ENCODE results near the gene VILL.
A peak's percentile ranks its signal among the peaks of the same experiment; 100 is the strongest.

Gene VILL

DNA sequence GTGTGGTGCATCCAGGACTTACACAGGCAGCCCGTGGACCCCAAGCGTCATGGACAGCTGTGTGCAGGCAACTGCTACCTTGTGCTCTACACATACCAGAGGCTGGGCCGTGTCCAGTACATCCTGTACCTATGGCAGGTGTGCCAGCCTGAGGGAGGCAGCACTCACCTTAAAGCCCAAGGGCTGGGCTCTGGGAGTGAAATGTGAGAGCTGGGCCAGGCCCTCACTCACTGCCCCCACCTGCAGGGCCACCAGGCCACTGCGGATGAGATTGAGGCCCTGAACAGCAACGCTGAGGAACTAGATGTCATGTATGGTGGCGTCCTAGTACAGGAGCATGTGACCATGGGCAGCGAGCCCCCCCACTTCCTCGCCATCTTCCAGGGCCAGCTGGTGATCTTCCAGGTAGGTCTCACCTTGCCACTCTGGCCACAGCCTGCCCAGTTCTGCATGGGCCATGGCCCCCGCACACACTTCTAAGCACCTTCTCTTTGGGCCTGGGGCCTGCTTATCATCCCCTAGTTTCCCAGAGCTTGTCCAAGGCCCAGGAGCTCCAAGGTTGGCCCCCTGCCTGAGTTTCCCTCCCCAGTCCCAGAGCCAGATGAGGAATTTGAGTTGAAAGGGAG, 11.0 kb downstream of the VILL start:
- DNase-seq: peak in 1 of 4 experiments; percentile 32

DNA sequence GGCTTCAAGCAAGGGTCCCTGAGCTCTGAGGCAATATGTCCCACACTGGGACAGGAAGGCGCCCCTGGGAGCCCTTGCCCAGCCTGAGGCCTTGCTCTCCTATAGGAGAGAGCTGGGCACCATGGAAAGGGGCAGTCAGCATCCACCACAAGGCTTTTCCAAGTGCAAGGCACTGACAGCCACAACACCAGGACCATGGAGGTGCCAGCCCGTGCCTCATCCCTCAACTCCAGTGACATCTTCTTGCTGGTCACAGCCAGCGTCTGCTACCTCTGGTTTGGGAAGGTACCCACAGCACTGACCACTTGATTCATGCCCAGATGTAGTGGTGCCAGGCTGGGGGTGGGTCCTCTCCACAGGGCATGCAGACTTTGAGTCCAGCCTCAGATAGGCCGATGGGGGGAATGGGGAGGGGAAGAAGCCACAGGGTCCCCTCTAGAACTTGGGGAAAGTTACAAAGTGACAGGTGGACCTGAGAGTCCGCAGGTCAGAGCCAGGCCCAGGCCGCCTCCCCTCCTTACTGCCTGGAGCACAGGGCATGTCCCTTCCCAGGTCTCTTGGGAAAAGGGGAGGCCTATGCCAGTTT, 11.8 kb downstream of the VILL start:
- no peak for DNase-seq

DNA sequence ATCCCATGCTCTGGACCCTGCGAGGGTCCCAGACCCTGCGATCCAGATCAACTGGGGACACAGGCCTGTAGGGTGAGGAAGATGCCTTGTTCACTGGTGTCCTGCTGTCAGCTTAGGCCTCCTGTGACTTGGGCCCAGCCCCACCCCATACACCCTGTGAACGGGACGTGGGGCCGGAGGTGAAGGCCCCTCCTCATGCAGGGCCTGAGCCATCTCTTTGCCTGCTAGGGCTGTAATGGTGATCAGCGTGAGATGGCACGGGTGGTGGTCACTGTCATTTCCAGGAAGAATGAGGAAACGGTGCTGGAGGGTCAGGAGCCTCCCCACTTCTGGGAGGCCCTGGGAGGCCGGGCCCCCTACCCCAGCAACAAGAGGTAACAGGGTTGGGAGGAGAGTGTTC, 12.4 kb downstream of the VILL start:
- DNase-seq: no peak

DNA sequence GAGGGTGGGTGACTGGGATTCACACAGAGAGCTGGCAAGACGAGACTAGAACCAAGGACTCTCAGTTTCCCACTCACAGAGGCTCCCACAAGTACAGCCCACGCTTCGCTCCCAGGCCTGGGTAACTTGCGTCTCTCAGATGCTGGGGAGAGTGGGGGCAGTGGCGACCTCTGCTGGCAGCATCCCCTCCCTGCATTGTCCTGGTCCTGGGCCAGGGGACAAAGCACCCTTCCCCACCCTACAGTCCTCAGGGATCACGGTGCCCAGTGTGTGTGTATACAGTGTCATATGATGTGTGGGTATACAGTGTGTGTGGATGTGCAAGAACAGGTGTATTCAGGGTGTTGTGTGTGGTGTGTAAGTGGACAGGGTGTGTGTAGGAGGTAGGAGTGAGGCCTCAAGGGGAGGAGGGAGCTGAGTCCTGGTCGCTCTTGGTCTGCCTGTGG, 12.8 kb downstream of the VILL start:
- DNase-seq: peak; percentile 55 to 78 (median 66)

DNA sequence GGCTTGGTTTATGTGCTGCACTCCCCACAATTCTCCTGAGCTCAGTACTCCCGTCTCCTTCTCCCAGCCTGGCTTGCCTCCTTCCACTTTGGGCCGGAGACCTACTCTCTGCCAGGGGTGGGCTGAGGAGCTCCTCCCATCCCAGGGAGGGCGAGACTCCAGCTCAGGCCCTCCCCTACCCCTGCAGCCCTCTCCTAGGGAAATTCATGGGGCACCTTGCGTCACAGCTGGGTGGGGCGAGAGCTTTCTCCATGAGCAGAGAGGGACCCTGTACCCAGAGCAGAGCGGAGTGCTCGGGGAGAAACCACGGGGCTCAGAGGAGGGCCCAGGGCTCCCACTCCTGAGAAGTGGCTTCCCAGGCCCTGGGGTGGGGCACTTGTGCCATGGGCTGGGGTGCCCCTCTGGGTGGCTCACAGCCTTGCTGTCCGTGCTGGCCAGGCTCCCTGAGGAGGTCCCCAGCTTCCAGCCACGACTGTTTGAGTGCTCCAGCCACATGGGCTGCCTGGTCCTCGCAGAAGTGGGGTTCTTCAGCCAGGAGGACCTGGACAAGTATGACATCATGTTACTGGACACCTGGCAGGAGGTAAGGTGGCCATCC, 13.3 kb downstream of the VILL start:
- no peak for DNase-seq

DNA sequence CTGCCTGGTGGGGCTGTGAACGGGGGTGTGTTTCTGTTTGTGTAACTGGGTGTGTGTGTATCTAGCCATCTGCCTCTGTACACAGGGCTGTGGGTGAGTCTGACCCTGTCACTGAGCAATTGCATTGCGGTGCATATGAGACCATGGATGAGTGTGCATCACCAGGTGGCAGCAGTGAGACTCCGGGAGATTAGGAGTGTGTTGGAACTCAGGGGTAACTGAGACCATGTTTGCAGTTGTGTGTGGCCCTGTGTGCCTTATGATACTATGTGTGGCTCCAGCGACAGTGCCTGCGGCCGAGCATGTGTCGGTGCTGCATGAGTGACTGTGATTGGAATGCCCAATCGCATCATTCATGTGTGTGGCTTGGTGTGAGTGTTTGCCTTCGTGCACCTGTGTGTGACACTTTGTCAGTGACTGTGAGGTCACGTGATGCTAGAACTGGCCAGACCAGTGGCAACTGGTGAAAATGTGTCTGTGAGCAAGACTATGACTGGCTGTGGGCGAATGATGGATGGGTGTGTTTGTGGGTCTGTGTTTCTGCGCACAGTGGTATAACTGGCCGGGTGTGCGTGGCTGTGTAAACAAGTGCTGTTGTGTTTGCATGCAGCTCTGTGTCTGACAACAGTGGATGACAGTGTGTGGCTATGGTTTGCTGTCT, 14.0 kb downstream of the VILL start:
- peak; percentile 61 to 80 (median 71) for DNase-seq

DNA sequence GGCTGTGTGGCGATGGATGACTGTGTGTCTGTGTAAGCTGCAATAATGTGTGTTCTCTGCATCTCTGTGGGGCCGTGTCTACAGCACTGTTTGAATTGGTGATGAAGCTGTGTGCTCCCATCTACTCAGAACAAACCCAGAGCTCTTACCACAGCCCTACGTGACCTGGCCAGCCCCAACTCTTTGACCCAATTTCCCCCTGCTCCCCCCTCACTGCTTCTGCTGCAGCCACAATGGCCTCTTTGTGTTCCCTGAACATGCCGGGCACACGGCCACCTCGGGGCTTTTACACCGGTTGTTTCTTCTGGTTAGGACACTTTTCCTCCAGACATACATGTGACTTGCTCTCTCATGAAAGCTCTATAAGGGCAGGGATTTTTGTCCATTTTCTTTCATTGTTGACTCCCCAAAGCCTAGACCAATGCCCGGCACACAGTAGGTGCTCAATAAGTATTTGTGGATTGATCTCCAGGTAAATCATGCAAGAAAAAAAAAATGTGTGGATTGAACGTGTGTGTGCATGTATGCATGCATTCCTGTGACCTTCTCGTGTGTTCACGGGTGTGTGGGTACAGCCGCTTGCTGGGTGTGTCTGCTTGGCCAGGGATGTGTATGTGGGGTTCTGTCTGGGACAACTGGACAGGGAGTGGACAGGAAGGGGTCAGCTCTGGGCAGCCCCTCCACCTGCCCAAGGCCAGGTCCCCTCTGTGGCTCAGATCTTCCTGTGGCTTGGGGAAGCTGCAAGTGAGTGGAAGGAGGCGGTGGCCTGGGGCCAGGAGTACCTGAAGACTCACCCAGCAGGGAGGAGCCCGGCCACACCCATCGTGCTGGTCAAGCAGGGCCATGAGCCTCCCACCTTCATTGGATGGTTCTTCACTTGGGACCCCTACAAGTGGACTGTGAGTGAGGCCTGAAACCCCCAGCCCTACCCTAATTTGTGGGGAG, 14.8 kb downstream of the VILL start:
- DNase-seq: no peak

DNA sequence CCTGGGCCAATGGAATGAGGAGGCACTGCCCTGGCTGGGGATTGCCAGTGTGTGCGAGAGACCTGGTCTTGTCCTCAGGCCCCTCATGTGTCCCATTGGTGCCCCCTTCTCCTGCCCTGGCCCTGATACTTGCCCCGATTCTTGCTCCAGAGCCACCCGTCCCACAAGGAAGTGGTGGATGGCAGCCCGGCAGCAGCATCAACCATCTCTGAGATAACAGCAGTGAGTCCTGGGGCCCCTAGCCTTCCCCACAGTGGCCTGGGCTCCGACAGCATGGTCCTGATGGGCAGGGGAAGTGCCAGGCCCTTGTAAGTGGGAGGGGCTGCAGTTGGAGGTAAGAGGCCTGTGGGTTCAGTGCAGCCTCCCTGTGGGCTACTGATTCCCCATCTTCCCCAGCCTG, 15.4 kb downstream of the VILL start:
- no peak for DNase-seq

DNA sequence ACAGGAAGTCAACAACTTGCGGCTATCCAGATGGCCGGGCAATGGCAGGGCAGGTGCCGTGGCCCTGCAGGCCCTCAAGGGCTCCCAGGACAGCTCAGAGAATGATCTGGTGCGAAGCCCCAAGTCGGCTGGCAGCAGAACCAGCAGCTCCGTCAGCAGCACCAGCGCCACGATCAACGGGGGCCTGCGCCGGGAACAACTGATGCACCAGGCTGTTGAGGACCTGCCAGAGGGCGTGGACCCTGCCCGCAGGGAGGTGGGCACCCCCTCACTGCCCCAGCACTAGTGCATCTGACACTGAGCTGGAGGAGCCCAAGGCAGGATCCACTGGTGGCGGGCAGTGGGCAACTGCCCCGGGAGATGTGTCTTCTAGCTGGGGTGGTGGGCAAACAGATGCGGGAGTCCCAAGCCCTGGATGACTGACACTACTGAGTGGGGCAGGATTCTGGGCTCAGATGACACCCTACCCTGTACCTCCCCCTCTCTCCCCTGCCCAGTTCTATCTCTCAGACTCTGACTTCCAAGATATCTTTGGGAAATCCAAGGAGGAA, 15.9 kb downstream of the VILL start:
- no peak for DNase-seq

DNA sequence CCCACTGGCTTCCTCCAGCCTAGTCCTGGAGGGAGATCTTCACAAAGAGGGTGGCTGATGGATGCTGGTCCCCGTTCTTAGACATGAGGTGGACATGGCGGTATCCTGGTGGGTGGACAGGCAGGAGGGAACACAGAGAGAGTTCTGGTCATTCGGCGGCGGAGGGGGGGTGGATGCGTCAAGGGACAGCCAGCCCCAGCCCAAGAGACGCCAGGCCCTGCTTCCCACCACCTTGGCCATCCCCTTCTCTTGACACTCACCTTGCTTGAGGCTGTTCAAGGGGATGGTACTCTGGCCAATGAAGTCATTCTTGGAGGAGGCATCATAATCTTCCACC, 17.1 kb downstream of the VILL start:
- DNase-seq: no peak

DNA sequence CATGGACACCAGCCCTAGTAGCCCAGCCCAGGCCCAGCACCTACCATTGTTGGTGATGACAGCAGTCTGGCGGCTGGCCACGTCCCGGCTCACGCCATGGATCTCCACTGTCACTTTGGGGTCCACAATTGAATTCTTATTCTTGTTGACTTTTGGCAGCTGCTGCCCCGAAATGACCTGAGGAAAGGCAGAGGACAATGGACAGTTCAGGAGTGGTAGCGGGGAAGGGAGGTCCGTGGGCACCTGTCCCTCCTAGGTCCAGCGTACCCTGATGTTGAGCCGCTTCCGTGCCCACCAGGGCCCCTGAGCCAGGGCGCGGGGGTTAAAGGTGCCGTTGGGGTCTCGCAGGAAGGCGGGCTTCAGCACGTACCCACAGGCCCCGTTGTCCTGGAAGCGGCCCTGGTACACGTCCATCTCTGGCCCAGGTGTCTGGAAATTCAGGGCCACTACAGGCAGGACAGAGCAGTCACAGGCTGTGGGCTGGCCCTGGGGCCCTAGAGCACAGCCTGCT, 17.7 kb downstream of the VILL start:
- no peak for DNase-seq

DNA sequence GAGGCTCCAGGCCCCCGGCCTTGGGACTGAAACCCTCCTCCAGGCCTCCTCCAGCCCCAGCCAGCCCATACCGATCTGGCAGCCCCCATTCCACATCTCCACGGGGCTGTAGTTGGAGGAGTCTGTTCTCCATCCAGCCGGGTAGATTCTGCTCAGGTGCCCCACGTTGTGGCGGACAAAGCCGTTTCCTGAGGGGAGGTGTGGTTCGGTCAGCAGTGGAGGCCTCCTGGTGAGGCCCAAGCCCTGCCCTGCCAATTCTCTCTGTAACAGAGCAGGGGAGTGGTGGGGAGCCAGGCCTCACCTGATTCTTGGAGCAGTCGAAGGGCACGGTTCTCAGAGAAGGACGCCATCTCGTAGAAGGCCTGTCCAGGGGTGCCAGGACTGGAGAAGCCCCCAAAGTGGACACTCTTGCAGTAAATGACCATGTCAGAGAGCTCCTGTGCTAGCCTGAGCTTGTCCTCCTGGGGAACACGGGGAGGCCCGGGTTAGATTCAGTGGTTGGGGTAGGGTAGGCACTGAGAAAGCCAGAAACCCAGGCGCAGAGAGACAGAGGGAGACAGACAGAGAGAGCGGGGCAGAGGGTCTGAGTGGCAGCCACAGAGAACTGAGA, 18.5 kb downstream of the VILL start:
- DNase-seq: no peak

DNA sequence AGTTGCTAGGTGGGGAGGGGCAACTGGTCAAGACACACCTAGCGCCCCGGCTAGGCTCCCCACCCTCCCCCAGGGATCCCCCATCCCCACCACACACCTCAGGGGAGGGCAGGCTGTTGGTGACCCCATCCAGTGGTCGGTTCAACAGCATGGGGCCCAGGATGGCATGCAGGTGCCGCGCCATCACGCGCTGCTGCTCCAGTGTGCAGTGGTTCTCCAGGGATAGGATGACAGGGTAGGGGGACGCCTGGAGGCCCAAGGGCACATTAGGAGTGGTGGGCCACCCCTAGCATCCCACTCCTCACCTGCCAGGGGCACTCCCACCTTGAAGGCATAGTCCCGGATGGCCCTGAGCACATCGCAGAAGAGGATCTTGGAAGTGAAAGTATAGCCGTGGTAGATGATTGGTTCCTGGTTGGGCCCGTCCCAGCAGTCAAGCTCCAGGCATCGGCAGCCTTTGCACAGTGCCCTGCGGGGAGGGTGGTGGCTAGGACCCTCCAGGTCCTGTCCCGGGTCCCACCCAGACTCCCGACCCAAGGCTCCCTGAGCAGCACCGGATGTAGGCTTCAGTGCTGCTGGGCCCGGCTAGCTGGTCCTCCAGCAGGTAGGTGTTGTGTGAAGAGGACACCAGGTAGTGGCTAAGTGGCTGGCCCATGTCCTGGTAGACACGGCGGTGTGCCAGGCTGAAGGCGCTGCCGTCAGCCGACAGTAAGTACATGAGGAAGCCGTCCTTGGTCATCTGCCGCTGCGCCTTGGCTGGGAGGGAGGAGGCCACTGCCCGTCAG, 19.4 kb downstream of the VILL start:
- DNase-seq: no peak

DNA sequence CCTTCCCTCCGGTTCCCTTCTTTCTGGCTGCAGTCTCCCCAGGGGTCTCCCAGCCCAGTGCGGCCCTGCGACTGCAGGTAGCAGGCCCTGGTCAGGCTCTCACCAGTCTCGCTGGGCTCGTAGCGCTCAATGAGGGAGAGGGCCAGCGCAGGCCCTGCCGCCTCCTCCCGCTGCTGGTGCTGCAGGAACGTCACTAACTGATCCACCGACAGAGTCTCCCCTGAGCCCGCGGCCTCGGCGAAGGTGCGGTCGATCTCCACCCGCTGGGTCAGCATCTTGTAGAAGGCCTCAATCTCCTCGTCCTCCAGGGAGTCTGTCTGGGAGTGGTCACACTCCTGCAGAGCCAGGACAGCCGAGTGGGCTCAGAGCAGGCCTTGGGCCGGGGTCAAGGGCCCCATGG, 20.5 kb downstream of the VILL start:
- no peak for DNase-seq

DNA sequence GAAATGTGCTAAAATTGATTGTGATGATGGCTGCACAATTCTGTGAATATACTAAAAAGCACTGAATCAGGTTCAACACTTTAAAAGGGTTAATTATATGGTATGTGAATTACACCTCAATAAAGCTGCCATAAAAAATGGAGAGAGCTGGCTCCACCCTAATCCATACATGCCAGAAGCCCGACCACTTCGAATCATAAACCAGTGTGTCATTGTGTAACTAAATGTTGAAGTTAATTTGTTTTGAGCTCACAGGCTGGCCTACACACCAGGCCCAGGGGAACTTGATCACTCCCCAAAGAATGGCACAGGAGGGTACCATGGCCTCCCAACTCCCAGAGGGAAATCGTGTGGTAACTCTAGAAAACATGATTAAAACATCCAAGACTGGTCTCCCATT, 24.9 kb downstream of the VILL start:
- no peak for DNase-seq

DNA sequence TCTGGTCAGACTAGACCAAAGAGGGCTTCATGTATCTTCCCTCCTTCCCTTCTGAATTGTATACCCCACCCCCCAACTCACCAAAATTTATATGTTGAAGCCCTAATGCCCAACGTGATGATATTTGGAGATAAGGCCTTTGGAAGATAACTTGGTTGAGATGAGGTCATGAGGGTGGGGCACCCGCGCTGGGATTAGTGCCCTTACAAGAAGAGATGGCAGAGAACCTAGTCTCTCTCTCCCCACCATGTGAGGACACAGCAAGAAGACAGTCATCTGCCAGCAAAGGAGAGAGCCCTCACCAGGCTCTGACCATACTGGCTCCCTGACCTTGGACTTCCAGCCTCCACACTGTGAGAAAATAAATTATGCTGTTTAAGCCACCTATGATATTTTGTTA, 25.4 kb downstream of the VILL start:
- DNase-seq: no peak

DNA sequence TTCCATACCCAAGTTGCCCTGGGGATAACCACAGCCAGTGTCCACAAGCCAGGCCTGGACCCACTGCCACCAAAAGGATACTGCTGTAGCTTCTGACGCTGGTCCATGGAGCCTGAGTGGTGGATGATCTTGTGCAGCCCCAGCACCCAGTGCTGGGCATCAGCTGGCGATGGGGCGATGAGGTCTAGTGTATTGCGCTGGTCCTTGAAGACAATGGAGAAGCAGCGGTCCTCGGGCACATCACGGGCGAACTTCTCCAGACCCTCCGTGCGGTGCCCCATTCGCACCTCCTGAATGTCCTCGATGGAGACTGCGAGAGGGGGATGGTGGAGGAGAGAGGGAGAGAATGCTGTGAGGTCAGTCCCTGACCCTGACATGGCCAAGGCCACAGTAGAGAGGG, 25.8 kb downstream of the VILL start:
- no peak for DNase-seq

DNA sequence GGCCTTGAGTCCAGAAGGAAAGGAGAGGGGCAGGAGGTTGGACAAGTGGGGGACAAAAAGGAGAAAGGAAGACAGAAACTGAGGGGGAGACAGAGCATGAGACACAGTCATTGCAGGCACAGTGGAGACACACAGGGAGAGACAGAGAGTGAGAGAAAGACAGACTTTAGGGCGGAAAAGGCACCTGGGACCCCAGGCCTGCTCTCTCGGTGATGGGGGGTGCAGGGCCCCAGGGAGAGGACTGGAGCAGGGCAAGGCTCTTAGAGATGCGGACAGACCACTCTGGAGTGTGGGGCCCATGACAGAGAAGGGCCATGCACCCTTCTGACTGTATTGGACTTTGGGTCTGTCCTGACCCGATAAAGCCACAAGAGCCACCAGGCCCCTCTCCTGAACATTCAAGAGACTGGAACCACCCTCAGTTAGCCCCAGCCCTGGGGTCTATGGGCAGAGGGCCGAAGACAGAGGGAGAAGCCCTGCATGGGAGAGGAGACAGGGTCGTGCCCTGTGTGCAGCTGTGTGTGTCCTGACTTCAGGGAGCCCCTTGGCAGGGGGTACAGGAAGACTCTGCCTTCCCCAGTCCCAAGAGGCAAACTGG, 26.4 kb downstream of the VILL start:
- no peak for DNase-seq

DNA sequence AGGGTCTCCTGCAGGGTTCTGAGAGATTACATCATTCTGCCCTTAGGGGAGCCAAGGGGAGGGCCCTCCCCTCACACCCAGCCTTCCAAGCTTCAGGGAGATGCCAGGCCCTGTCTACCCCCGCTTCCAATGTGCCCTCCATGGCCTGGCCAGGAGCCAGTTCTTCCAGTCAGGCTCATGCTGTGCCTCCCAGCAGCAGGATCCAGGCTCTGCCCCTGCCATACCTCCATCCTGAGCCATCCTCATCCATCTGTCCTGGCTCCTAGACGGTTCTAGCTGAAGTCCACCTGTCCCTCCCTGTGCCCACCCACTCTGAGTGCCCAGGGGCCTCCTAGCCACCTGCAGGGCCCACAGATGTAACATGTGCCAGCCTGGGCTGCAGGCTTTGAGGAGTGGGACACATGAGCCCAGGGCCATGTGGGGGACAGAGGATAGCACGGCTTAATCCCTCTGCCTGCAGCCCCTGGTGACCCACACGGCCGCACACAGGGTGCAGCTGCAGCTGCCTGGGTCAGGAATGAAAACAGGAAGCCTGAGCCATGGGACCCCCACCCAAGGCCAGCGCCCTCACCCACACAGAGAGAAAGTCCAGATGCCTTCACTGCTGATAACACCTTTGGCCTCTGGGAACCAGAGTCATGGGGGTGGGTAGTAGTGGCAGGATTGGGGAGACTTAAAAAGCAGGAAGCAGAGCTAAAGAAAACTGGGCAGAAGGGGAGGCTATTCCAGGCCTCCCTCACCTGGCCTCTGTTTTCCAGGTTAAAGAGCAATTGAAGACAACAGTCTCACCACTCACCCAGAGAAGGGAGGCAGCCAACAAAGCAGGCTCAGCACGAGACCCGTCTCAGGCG, 27.1 kb downstream of the VILL start:
- DNase-seq: no peak
